Measurements from ENCODE around the gene LEP. TPM values are rescaled to one million over a fixed set of nuclear protein-coding genes. Genes with fewer than 3 reads are reported as not detected.
"Not testable (repeated sequence)": the region's sequence is repeated elsewhere in the genome, so short reads cannot be mapped to it uniquely, and the experiment has no call there.

Gene LEP
- total and polyA plus RNA-seq, 2 experiments from 2014 or later = 0.11 to 0.22 TPM

- H3K27me3 ChIP-seq (replicated peaks; ENCODE audit: insufficient read depth) = no peaks in the 10 kb centered on the region
- H2AFZ ChIP-seq = no peak overlapping the region
- H3K4me1 ChIP-seq (ENCODE audit: insufficient read depth) = no peaks in the 10 kb centered on the region
- no peaks in the 10 kb centered on the region for H4K20me1 ChIP-seq (ENCODE audit: insufficient read depth)
- DNase-seq = no peak
- no peak overlapping the region for H3K27ac ChIP-seq
- H3F3A ChIP-seq (ENCODE audit: insufficient read depth) = no peaks in the 10 kb centered on the region
- H3K79me2 ChIP-seq (ENCODE audit: insufficient read depth) = no peaks in the 10 kb centered on the region
- no peaks in the 10 kb centered on the region for H3K9me3 ChIP-seq (ENCODE audit: low read depth)
- no peak overlapping the region for H3K4me2 ChIP-seq (ENCODE audit: unreplicated experiment)
- no peak for TF ChIP-seq EZH2phosphoT487 (IDR thresholded peaks at IDR 0.05; ENCODE audit: insufficient read depth, low read depth)
- TF ChIP-seq EZH2 (IDR thresholded peaks at IDR 0.05; ENCODE audit: insufficient read depth, poor library complexity, severe bottlenecking) = no peak
- 55 to 62% methylated on average over 4 of the region's 4 CpGs for WGBS, 2 experiments (ENCODE audit: low coverage in 1 of 2, low lambda C conversion rate in 2 of 2, missing lambda C conversion rate in 2 of 2)
- in situ Hi-C loops (cut with MboI) = no loop called here
- H3K4me3 ChIP-seq = no peak overlapping the region
- H3K36me3 ChIP-seq (ENCODE audit: low read depth) = no peaks in the 10 kb centered on the region
- no peaks in the 10 kb centered on the region for H3K9me2 ChIP-seq (ENCODE audit: insufficient read depth)
- no peak overlapping the region for H3K9ac ChIP-seq
Observed at GRCh38 chr7:128281605-128282380, 40.7 kb downstream of the LEP start.

GRCh38 chr7:128284102-128284501 lies 43.0 kb downstream of the LEP start:
- Histone ChIP-seq H4K20me1 (ENCODE audit: insufficient read depth) (no peaks in the 10 kb centered on the region), H3K79me2 (ENCODE audit: insufficient read depth) (no peaks in the 10 kb centered on the region), H3F3A (ENCODE audit: insufficient read depth) (no peaks in the 10 kb centered on the region), H2AFZ (no peak overlapping the region), H3K9me3 (ENCODE audit: low read depth) (no peaks in the 10 kb centered on the region), H3K4me2 (ENCODE audit: unreplicated experiment) (no peak overlapping the region), H3K36me3 (ENCODE audit: low read depth) (no peaks in the 10 kb centered on the region), H3K4me1 (ENCODE audit: insufficient read depth) (no peaks in the 10 kb centered on the region), H3K27me3 (replicated peaks; ENCODE audit: insufficient read depth) (no peaks in the 10 kb centered on the region), H3K9ac (no peak overlapping the region), H3K9me2 (ENCODE audit: insufficient read depth) (no peaks in the 10 kb centered on the region), H3K4me3 (no peak overlapping the region), H3K27ac (no peak overlapping the region)
- no peak for DNase-seq
- 94 to 95% methylated on average over 7 of the region's 7 CpGs for WGBS, 2 experiments (ENCODE audit: low coverage in 1 of 2, low lambda C conversion rate in 2 of 2, missing lambda C conversion rate in 2 of 2)
- TF ChIP-seq EZH2 (IDR thresholded peaks at IDR 0.05; ENCODE audit: insufficient read depth, poor library complexity, severe bottlenecking) (no peak), EZH2phosphoT487 (IDR thresholded peaks at IDR 0.05; ENCODE audit: insufficient read depth, low read depth) (no peak)
- in situ Hi-C loops (cut with MboI) = no loop called here

GRCh38 chr7:128287556-128287955 lies 46.5 kb downstream of the LEP start:
- in situ Hi-C loops (cut with MboI) = no loop called here
- H3K27me3 ChIP-seq (replicated peaks; ENCODE audit: insufficient read depth) = no peaks in the 10 kb centered on the region
- WGBS, 2 experiments (ENCODE audit: low coverage in 1 of 2, low lambda C conversion rate in 2 of 2, missing lambda C conversion rate in 2 of 2) = 92% methylated on average over 4 of the region's 4 CpGs

GRCh38 chr7:128298004-128298403 lies 56.9 kb downstream of the LEP start:
- H3K27ac ChIP-seq; H3K27me3 ChIP-seq (replicated peaks; ENCODE audit: insufficient read depth); H3K4me1 ChIP-seq (ENCODE audit: insufficient read depth); H3F3A ChIP-seq (ENCODE audit: insufficient read depth); DNase-seq; H3K79me2 ChIP-seq (ENCODE audit: insufficient read depth); H2AFZ ChIP-seq; H3K9me2 ChIP-seq (ENCODE audit: insufficient read depth); H3K4me2 ChIP-seq (ENCODE audit: unreplicated experiment); H3K4me3 ChIP-seq; H4K20me1 ChIP-seq (ENCODE audit: insufficient read depth); H3K36me3 ChIP-seq (ENCODE audit: low read depth); H3K9me3 ChIP-seq (ENCODE audit: low read depth); H3K9ac ChIP-seq; in situ Hi-C loops (cut with MboI): not testable (repeated sequence)
- WGBS, 2 experiments (ENCODE audit: low coverage in 1 of 2, low lambda C conversion rate in 2 of 2, missing lambda C conversion rate in 2 of 2) = 75 to 88% methylated on average over 5 to 7 of the region's 7 CpGs

More at GRCh38 chr7:128287556-128287955, 46.5 kb downstream of the LEP start:
- H3K4me3 ChIP-seq = no peak overlapping the region
- no peaks in the 10 kb centered on the region for H3K4me1 ChIP-seq (ENCODE audit: insufficient read depth)
- no peaks in the 10 kb centered on the region for H3F3A ChIP-seq (ENCODE audit: insufficient read depth)
- H2AFZ ChIP-seq = no peak overlapping the region
- H3K79me2 ChIP-seq (ENCODE audit: insufficient read depth) = no peaks in the 10 kb centered on the region
- H3K4me2 ChIP-seq (ENCODE audit: unreplicated experiment) = no peak overlapping the region
- TF ChIP-seq EZH2 (IDR thresholded peaks at IDR 0.05; ENCODE audit: insufficient read depth, poor library complexity, severe bottlenecking) (no peak), EZH2phosphoT487 (IDR thresholded peaks at IDR 0.05; ENCODE audit: insufficient read depth, low read depth) (no peak)
- DNase-seq = no peak
- no peak overlapping the region for H3K9ac ChIP-seq
- H3K9me2 ChIP-seq (ENCODE audit: insufficient read depth) = no peaks in the 10 kb centered on the region
- no peaks in the 10 kb centered on the region for H4K20me1 ChIP-seq (ENCODE audit: insufficient read depth)
- H3K9me3 ChIP-seq (ENCODE audit: low read depth) = no peaks in the 10 kb centered on the region
- H3K27ac ChIP-seq = no peak overlapping the region
- H3K36me3 ChIP-seq (ENCODE audit: low read depth) = no peaks in the 10 kb centered on the region
